Measurements from ENCODE around the gene SFRP4.

Gene SFRP4

DNA sequence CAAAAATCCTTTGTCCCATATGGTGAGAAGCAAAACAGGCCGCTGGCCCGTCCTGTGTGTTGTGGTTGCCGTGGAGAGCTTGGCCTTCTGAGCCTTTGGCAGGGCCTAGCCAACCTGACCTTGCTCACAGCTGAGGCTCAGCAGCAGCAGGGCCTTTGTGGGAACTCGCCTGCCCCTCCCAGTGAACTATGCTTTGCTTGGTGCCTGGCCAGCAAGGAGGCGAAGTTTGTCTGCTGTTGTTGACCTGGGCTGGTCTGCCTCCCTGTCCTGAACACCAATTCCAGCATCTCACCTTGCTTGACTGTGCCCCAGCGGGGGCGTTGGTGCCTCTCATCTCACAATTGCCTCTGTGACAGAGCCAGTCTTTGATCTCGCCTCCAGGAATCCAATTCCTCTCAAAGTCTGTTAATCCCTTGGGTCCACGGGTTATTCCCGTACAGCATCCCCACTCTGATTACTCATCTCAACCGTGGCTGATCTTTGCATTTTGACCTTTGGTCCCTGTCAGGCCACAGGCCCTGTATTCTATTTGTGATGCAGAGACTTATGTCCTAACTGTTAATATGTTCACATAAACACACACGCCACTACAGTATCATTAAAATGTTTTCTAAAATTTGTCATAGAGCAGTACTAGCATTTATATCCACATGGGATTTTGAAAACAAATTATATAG, 26.5 kb upstream of the SFRP4 start:
- Histone ChIP-seq H3K27ac (peak overlapping the region in 1 of 2 donors; percentile 73), H3K4me3 (no peak overlapping the region)
- no peak for DNase-seq (ENCODE audit: low spot score)
- TF ChIP-seq, protein P1, sequence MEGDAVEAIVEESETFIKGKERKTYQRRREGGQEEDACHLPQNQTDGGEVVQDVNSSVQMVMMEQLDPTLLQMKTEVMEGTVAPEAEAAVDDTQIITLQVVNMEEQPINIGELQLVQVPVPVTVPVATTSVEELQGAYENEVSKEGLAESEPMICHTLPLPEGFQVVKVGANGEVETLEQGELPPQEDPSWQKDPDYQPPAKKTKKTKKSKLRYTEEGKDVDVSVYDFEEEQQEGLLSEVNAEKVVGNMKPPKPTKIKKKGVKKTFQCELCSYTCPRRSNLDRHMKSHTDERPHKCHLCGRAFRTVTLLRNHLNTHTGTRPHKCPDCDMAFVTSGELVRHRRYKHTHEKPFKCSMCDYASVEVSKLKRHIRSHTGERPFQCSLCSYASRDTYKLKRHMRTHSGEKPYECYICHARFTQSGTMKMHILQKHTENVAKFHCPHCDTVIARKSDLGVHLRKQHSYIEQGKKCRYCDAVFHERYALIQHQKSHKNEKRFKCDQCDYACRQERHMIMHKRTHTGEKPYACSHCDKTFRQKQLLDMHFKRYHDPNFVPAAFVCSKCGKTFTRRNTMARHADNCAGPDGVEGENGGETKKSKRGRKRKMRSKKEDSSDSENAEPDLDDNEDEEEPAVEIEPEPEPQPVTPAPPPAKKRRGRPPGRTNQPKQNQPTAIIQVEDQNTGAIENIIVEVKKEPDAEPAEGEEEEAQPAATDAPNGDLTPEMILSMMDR (IDR thresholded peaks at IDR 0.05) = no peak

DNA sequence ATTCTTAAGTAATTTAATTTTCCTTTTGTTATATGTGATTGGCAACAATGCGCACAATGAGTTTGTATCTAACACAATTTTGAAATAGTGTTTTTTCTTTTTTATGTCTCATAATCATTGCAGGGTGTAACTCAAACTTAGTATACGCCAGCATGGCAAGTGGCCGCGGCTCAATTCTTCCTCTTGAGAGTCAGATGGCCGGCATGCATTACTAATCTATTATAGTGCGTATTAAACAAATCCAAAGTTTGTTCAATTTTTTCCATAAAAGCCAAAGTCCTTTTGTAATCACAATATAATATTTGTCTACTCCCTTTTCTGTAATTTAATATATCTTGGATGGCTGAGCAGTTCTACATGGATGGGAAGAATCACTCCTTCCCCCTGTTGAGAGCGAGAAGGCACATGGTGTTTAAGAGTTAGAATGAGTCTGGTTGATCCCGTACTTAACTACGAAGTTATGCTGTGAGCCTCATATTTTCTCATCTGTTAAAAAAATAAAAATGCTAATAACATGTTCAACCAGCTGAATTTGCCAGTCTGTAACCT, 16.5 kb upstream of the SFRP4 start:
- Histone ChIP-seq H3K4me3 (no peak overlapping the region), H3K27ac (no peak overlapping the region)
- DNase-seq (ENCODE audit: low spot score) = no peak
- TF ChIP-seq, protein P1 (IDR thresholded peaks at IDR 0.05) = no peak

DNA sequence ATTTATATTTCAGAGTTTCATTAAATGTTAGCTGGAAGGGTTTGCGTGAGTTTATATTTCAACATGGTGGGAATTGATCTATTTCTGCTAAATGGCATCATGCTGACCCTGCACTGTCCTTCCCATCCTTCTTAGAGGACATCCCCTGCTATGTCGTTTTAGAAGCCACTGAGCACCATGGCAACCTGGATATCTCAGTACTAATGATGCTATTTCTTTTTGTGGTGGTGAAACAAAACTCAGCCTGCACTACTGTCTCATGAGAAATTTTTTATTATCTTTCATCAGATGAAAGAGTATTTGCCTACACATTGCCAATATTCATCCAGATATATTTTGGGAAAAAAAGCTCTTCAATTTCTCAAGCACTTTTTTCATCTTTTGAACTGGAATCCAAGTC, 15.9 kb upstream of the SFRP4 start:
- Histone ChIP-seq H3K27ac (no peak overlapping the region), H3K4me3 (no peak overlapping the region)
- no peak for DNase-seq (ENCODE audit: low spot score)
- TF ChIP-seq, protein P1 (IDR thresholded peaks at IDR 0.05) = no peak

DNA sequence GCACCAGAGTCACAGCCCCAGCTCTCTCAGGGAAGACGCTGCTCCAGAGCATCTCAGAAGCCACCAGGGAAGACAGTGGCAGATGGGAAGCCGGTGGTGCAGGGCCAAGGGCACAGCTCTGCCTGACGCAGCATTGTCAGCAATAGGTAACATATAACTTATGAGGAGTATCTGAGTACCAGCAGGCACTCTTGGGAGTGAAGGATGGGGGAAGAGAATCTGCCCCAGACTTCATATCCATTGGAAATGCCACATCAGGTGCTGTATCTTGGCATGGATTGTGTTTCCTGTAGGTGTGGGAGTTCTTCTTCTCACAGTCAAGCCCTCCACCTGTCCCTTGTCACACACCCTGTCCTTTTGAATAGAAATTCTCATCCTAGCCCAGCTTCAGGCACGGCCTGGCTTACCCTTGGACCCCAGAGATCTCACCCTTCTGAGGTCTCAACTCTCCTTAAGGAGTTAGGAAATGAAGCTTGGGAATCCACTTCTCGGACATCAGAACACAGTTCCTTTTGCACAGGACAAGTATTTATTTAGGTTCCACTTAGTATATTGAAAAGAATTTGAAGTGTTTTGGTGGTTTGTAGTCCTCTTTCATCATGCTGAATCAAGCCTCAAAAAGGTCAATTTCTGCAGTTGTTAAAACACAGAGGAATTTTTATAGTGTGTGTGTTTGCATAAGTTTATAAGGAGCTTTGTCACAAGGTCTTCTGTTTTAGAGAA, 13.8 kb upstream of the SFRP4 start:
- TF ChIP-seq, protein P1 (IDR thresholded peaks at IDR 0.05) = no peak
- no peak for DNase-seq (ENCODE audit: low spot score)
- Histone ChIP-seq H3K4me3 (no peak overlapping the region), H3K27ac (no peak overlapping the region)

DNA sequence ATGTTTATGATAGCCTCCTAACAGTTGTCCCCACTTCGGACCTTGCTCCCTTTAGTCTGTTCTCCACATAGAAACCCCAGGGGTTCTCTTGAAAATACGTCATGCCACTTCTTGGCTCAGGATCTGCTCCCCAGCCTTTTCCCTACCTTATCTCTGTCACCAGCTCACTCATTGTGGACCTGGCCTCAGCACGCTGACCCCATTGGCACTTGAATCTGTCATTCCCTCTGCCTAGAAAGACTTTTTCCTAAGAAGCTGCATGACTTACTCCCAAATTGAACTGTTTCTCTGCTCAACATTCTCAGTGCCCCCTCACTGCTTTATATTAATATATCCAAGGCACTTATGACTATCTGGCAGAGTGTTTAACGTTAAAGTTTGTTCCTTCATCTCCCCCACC, 12.3 kb upstream of the SFRP4 start:
- TF ChIP-seq, protein P1 (IDR thresholded peaks at IDR 0.05) = no peak

DNA sequence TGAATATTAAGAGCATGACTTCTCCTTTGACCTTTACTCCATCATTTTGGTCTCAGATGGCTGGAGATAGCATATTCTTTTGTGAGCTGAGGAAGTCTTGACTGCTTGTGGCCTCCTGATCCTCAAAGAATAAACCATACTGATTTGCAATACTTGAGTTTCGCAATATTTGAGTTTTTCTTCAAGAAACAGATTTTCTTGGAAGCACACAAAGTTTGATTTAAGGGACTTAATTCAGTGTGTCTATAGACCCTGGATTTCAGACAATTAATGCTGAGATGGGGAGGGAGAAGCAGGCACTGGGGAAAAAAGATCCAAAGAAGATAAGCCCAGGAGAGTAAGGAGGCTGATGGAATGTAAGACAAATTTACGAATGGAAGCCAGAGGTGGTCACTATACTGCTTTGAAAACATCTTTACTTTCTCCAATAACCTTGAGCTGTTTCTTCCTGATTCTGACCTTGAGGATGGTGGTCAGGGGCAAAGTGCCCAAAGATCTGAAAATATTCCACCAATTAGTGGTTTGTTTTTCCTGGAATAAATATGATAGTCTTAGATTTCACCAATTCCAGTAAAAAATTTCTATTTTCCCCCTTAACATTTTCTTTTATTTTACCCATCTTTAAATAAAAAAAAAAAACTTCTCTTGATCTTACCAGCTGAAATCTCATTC, 11.3 kb upstream of the SFRP4 start:
- TF ChIP-seq, protein P1 (IDR thresholded peaks at IDR 0.05) = no peak
- DNase-seq (ENCODE audit: low spot score) = no peak
- Histone ChIP-seq H3K27ac (no peak overlapping the region), H3K4me3 (no peak overlapping the region)

More for the DNA sequence above, 12.3 kb upstream of the SFRP4 start:
- DNase-seq (ENCODE audit: low spot score) = no peak
- Histone ChIP-seq H3K27ac (no peak overlapping the region), H3K4me3 (no peak overlapping the region)
